Measurements from ENCODE around the gene PLXNA1. TPM values are rescaled to one million over a fixed set of nuclear protein-coding genes. Genes with fewer than 3 reads are reported as not detected.

Gene PLXNA1
- polyA plus RNA-seq, 1 donor from 2014 or later: 65.6 TPM

DNA sequence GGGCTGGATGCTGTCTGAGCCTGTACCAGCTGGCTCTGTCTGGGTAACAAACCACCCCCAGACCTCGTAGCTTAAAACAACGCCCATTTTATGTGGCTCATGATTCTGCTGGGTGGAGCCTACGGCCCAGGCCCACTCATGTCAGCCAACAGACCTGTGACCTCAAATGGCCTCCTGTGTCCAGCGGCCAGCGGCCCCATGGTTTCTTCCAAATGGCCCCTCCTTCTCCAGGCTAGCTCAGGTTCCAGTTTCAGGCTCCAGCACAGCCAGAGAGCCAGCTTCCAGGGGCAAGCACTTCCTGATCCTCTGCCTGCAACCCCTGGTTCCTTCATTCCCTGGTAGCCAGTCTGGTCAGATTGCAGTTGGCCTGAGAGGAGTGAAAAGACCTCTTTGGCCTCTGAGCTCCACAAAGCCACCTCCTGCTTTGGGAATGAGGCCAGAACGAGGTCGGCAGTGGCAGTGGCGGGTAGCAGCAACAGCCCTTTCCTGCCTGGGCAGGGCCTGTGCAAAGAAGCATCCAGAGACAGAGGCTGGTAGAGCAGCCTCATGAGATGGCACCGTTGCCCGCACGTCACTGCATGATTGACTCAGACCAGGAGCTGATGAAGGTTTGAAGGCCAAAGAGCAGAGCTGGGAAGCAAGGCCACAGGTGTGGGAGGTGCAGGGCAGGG is 21.0 kb upstream of the PLXNA1 start:
- H3K4me2 ChIP-seq (ENCODE audit: low read length): no peak overlapping the region
- no peaks in the 10 kb centered on the region for H4K20me1 ChIP-seq (ENCODE audit: insufficient read depth)
- TF ChIP-seq, protein P1, sequence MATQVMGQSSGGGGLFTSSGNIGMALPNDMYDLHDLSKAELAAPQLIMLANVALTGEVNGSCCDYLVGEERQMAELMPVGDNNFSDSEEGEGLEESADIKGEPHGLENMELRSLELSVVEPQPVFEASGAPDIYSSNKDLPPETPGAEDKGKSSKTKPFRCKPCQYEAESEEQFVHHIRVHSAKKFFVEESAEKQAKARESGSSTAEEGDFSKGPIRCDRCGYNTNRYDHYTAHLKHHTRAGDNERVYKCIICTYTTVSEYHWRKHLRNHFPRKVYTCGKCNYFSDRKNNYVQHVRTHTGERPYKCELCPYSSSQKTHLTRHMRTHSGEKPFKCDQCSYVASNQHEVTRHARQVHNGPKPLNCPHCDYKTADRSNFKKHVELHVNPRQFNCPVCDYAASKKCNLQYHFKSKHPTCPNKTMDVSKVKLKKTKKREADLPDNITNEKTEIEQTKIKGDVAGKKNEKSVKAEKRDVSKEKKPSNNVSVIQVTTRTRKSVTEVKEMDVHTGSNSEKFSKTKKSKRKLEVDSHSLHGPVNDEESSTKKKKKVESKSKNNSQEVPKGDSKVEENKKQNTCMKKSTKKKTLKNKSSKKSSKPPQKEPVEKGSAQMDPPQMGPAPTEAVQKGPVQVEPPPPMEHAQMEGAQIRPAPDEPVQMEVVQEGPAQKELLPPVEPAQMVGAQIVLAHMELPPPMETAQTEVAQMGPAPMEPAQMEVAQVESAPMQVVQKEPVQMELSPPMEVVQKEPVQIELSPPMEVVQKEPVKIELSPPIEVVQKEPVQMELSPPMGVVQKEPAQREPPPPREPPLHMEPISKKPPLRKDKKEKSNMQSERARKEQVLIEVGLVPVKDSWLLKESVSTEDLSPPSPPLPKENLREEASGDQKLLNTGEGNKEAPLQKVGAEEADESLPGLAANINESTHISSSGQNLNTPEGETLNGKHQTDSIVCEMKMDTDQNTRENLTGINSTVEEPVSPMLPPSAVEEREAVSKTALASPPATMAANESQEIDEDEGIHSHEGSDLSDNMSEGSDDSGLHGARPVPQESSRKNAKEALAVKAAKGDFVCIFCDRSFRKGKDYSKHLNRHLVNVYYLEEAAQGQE (IDR thresholded peaks at IDR 0.05; ENCODE audit: borderline replicate concordance): no peak
- TF ChIP-seq EP300 (conservative IDR thresholded peaks at IDR 0.05; ENCODE audit: poor library complexity, severe bottlenecking): no peak
- TF ChIP-seq, protein P2, sequence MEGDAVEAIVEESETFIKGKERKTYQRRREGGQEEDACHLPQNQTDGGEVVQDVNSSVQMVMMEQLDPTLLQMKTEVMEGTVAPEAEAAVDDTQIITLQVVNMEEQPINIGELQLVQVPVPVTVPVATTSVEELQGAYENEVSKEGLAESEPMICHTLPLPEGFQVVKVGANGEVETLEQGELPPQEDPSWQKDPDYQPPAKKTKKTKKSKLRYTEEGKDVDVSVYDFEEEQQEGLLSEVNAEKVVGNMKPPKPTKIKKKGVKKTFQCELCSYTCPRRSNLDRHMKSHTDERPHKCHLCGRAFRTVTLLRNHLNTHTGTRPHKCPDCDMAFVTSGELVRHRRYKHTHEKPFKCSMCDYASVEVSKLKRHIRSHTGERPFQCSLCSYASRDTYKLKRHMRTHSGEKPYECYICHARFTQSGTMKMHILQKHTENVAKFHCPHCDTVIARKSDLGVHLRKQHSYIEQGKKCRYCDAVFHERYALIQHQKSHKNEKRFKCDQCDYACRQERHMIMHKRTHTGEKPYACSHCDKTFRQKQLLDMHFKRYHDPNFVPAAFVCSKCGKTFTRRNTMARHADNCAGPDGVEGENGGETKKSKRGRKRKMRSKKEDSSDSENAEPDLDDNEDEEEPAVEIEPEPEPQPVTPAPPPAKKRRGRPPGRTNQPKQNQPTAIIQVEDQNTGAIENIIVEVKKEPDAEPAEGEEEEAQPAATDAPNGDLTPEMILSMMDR (IDR thresholded peaks at IDR 0.05; ENCODE audit: poor library complexity, severe bottlenecking): no peak
- no peak for TF ChIP-seq EZH2 (IDR thresholded peaks at IDR 0.05; ENCODE audit: borderline replicate concordance, insufficient read depth, low read length, poor library complexity, severe bottlenecking)
- no peak for TF ChIP-seq POLR2AphosphoS5 (IDR thresholded peaks at IDR 0.05)
- H3F3A ChIP-seq (ENCODE audit: insufficient read depth, low read length, poor library complexity, severe bottlenecking): no peaks in the 10 kb centered on the region
- no peak overlapping the region for H2AFZ ChIP-seq (ENCODE audit: low read depth, low read length)
- no peaks in the 10 kb centered on the region for H3K9me3 ChIP-seq (ENCODE audit: low read length)
- H3K27me3 ChIP-seq (ENCODE audit: insufficient read depth, low read depth, low read length): no peaks in the 10 kb centered on the region
- H3K9ac ChIP-seq (ENCODE audit: low read length): no peak overlapping the region
- H3K4me3 ChIP-seq (ENCODE audit: low read length): no peak overlapping the region
- H3K9me2 ChIP-seq (ENCODE audit: insufficient read depth, low read length): no peaks in the 10 kb centered on the region
- H3K27ac ChIP-seq (ENCODE audit: low read length): no peak overlapping the region
- H3K79me2 ChIP-seq (replicated peaks; ENCODE audit: insufficient read depth, low read length): no peaks in the 10 kb centered on the region
- H3K36me3 ChIP-seq (ENCODE audit: insufficient read depth, low read length): no peaks in the 10 kb centered on the region

DNA sequence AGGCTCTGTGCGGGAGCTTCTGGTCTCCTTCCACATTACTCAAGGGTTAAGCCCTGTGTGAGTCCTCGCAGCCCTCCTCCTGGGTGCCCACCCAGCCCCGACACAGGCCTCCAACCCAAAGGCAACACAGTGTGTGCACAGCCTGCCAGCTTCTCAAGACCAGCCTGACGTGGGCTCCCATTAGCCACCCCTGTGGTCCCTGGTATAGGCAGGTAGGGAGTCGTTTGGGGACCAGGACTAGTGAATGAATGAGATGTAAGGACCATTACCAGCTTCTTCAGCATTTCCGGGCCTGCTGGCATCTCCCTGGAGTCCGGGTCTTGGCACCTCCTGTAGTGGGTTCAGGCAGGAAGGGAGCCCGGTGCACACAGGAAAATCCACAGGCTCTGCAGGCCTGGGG is 20.2 kb upstream of the PLXNA1 start:
- H3K79me2 ChIP-seq (replicated peaks; ENCODE audit: insufficient read depth, low read length): no peaks in the 10 kb centered on the region
- H3K27me3 ChIP-seq (ENCODE audit: insufficient read depth, low read depth, low read length): no peaks in the 10 kb centered on the region
- no peaks in the 10 kb centered on the region for H3K9me3 ChIP-seq (ENCODE audit: low read length)
- H3K4me2 ChIP-seq (ENCODE audit: low read length): no peak overlapping the region
- H3K36me3 ChIP-seq (ENCODE audit: insufficient read depth, low read length): no peaks in the 10 kb centered on the region
- H3K27ac ChIP-seq (ENCODE audit: low read length): no peak overlapping the region
- TF ChIP-seq, protein P1 (IDR thresholded peaks at IDR 0.05; ENCODE audit: borderline replicate concordance): no peak
- TF ChIP-seq POLR2AphosphoS5 (IDR thresholded peaks at IDR 0.05) (no peak), RAD21 (conservative IDR thresholded peaks at IDR 0.05) (no peak), SMC3 (conservative IDR thresholded peaks at IDR 0.05; ENCODE audit: poor library complexity) (no peak), EZH2 (IDR thresholded peaks at IDR 0.05; ENCODE audit: borderline replicate concordance, insufficient read depth, low read length, poor library complexity, severe bottlenecking) (no peak)
- H4K20me1 ChIP-seq (ENCODE audit: insufficient read depth): no peaks in the 10 kb centered on the region
- no peak overlapping the region for H2AFZ ChIP-seq (ENCODE audit: low read depth, low read length)
- H3F3A ChIP-seq (ENCODE audit: insufficient read depth, low read length, poor library complexity, severe bottlenecking): no peaks in the 10 kb centered on the region
- no peak overlapping the region for H3K9ac ChIP-seq (ENCODE audit: low read length)
- no peak overlapping the region for H3K4me3 ChIP-seq (ENCODE audit: low read length)
- no peaks in the 10 kb centered on the region for H3K9me2 ChIP-seq (ENCODE audit: insufficient read depth, low read length)
